Neutrophil (primary cell): Measurements from ENCODE around the gene C5AR1.

Source experiments
- H3K27ac ChIP-seq: fragments of 200-600 bp; sonication (generic); 2 replicates; pipeline ENCODE4 v1.5.1; 2016; ENCODE audit warnings: mild to moderate bottlenecking, moderate library complexity
- H3K27me3 ChIP-seq: fragments of 200-600 bp; sonication (generic); 2 replicates; pipeline ENCODE4 v1.6.0; 2016; ENCODE audit warnings: mild to moderate bottlenecking
- H3K36me3 ChIP-seq: fragments of 200-600 bp; sonication (generic); 2 replicates; pipeline ENCODE4 v1.5.1; 2017
- H3K4me1 ChIP-seq, 2 experiments: fragments of 200-600 bp in 1 of 2; sonication (generic) in 1 of 2; 1 replicate in 1 of 2; 2 replicates in 1 of 2; pipeline versions ENCODE4 v1.5.1 to v1.6.1; 2013 to 2016; ENCODE audit warnings: low read depth in 1 of 2, low read length in 1 of 2, mild to moderate bottlenecking in 1 of 2, moderate library complexity in 1 of 2; ENCODE audit not compliant: control insufficient read depth in 1 of 2, insufficient read depth in 1 of 2
- H3K4me3 ChIP-seq, 2 experiments: fragments of 200-600 bp in 1 of 2; sonication (generic) in 1 of 2; 1 replicate in 1 of 2; 2 replicates in 1 of 2; pipeline ENCODE4 v1.5.1; 2013 to 2016; ENCODE audit warnings: low read depth in 1 of 2, low read length in 1 of 2, mild to moderate bottlenecking in 1 of 2, moderate library complexity in 1 of 2
- H3K9me3 ChIP-seq: fragments of 200-600 bp; sonication (generic); 2 replicates; pipeline ENCODE4 v1.5.1; 2016
- CTCF ChIP-seq: fragments of 200-600 bp; sonication (generic); IDR thresholded peaks from 2 replicates; pipeline ENCODE4 v1.5.1; 2016; ENCODE audit warnings: antibody characterized with exemption

Gene C5AR1

GRCh38 chr19:47315125-47315821 lies 5.6 kb downstream of the C5AR1 start:
- H3K4me1 ChIP-seq, result peaks cover 86 to 91% of the 10 kb centered on the region in 2 experiments
- H3K4me3 ChIP-seq, result peak overlapping the region; percentile 84 to 96
- peak; percentile 42 for TF ChIP-seq CTCF
- no peaks in the 10 kb centered on the region for H3K27me3 ChIP-seq
- peak overlapping the region; percentile 100 for H3K27ac ChIP-seq
- peaks cover 93% of the 10 kb centered on the region for H3K36me3 ChIP-seq
- peaks cover 5% of the 10 kb centered on the region for H3K9me3 ChIP-seq

GRCh38 chr19:47316513-47316912 lies 6.9 kb downstream of the C5AR1 start:
- Histone ChIP-seq H3K36me3 (peaks cover 100% of the 10 kb centered on the region), H3K27ac (peak overlapping the region; percentile 100), H3K4me3 (peak overlapping the region; percentile 84 to 96), H3K27me3 (no peaks in the 10 kb centered on the region), H3K9me3 (peaks cover 12% of the 10 kb centered on the region), H3K4me1 (peaks cover 98% of the 10 kb centered on the region in 2 experiments)
- TF ChIP-seq CTCF, result no peak

- H3K36me3 ChIP-seq, result peaks cover 73% of the 10 kb centered on the region
Measured at GRCh38 chr19:47319923-47320871, 10.5 kb downstream of the C5AR1 start.

GRCh38 chr19:47321630-47322029 lies 12.0 kb downstream of the C5AR1 start:
- H3K27ac ChIP-seq, result peak overlapping the region; percentile 100
- peaks cover 91% of the 10 kb centered on the region in 2 experiments for H3K4me1 ChIP-seq
- H3K4me3 ChIP-seq, result peak overlapping the region in 1 of 2 experiments; percentile 20
- H3K9me3 ChIP-seq, result peaks cover 12% of the 10 kb centered on the region
- H3K27me3 ChIP-seq, result no peaks in the 10 kb centered on the region
- no peak for TF ChIP-seq CTCF
- peaks cover 59% of the 10 kb centered on the region for H3K36me3 ChIP-seq

More at GRCh38 chr19:47319923-47320871, 10.5 kb downstream of the C5AR1 start:
- Histone ChIP-seq H3K27me3 (no peaks in the 10 kb centered on the region), H3K27ac (peak overlapping the region; percentile 100), H3K4me3 (peak overlapping the region in 1 of 2 experiments; percentile 11), H3K4me1 (peaks cover 98% of the 10 kb centered on the region in 2 experiments), H3K9me3 (peaks cover 12% of the 10 kb centered on the region)
- TF ChIP-seq CTCF, result no peak

GRCh38 chr19:47322058-47322457 lies 12.4 kb downstream of the C5AR1 start:
- no peak for TF ChIP-seq CTCF
- Histone ChIP-seq H3K4me3 (peak overlapping the region in 1 of 2 experiments; percentile 20), H3K9me3 (peaks cover 12% of the 10 kb centered on the region), H3K27ac (peak overlapping the region; percentile 100), H3K36me3 (peaks cover 55% of the 10 kb centered on the region), H3K27me3 (no peaks in the 10 kb centered on the region), H3K4me1 (peaks cover 87% of the 10 kb centered on the region in 2 experiments)
